MCF 10A (cell line): ENCODE results near the gene RNF123. TPM values are rescaled to one million over a fixed set of nuclear protein-coding genes. Genes with fewer than 3 reads are reported as not detected.

Source experiments
- BruUV-seq: library from RNA; stranded (reverse); fragments of 400-500 nt; replicated peaks from 2 replicates; lab custom pipeline; 2021; lab: Mats Ljungman, UMichigan
- CTCF ChIA-PET: fragments of 300-600 bp; sonication (Branson Sonifier 250); formaldehyde crosslinking; extraction: SDS; loops from one replicate; lab custom pipeline; 2021; ENCODE audit warnings: antibody characterized with exemption, inconsistent platforms; lab: Yijun Ruan, JAX
- POLR2A ChIA-PET: fragments of 300-600, 350-650 bp; sonication (Branson Sonifier 250); formaldehyde crosslinking; extraction: SDS; loops from one replicate; lab custom pipeline; 2020; ENCODE audit warnings: antibody characterized with exemption, inconsistent platforms; lab: Yijun Ruan, JAX
- DNase-seq: peaks from one replicate; pipeline ENCODE4 v3.0.0-alpha.2; 2018; ENCODE audit not compliant: unreplicated experiment
- H3K27ac Mint-ChIP-seq: one replicate; pipeline ENCODE4 v1.8.0; 2022; ENCODE audit warnings: mild to moderate bottlenecking, low read depth, mixed read lengths; ENCODE audit not compliant: unreplicated experiment
- H3K27me3 Mint-ChIP-seq: one replicate; pipeline ENCODE4 v1.8.0; 2022; ENCODE audit warnings: mixed read lengths; ENCODE audit not compliant: insufficient read depth, unreplicated experiment
- H3K36me3 Mint-ChIP-seq: one replicate; pipeline ENCODE4 v1.8.0; 2022; ENCODE audit warnings: mild to moderate bottlenecking, moderate library complexity, mixed read lengths; ENCODE audit not compliant: insufficient read depth, unreplicated experiment
- H3K4me1 Mint-ChIP-seq: one replicate; pipeline ENCODE4 v1.8.0; 2022; ENCODE audit warnings: mixed read lengths; ENCODE audit not compliant: insufficient read depth, unreplicated experiment
- H3K4me3 Mint-ChIP-seq: one replicate; pipeline ENCODE4 v1.8.0; 2022; ENCODE audit warnings: mild to moderate bottlenecking, moderate library complexity, mixed read lengths; ENCODE audit not compliant: unreplicated experiment
- H3K9me3 Mint-ChIP-seq: one replicate; pipeline ENCODE4 v1.8.0; 2022; ENCODE audit warnings: mixed read lengths; ENCODE audit not compliant: unreplicated experiment
- CTCF ChIP-seq: fragments of 200-600 bp; IDR thresholded peaks from one replicate; pipeline ENCODE4 v1.8.0; 2022; ENCODE audit warnings: antibody characterized with exemption, mild to moderate bottlenecking; ENCODE audit not compliant: unreplicated experiment
- intact Hi-C: fragments of 100-400 bp; cut with micrococcal nuclease; formaldehyde crosslinking; loops from 2 replicates; pipeline ENCODE4 v1.14.1; 2022
- total RNA-seq: library from RNA; stranded (reverse); gene quantifications from 2 replicates; pipeline ENCODE4 v1.2.3, GENCODE V29; 2022

The RNF123 gene
- total RNA-seq, 1 experiment from 2014 or later, result 48.6 TPM

GRCh38 chr3:49699281-49699979 is 10.1 kb downstream of the RNF123 start:
- intact Hi-C loops, result no loop called here
- no peaks in the 10 kb centered on the region for H3K27me3 Mint-ChIP-seq
- H3K4me1 Mint-ChIP-seq, result no peaks in the 10 kb centered on the region
- ChIA-PET POLR2A (no interaction called here), CTCF (interaction anchor here (0.8 to 1.7 kb wide), 3 partner anchors 108 to 266 kb away, joined by 3 to 4 read pairs (median 3); no protein-coding TSS in a partner anchor)
- H3K27ac Mint-ChIP-seq, result no peak overlapping the region
- H3K36me3 Mint-ChIP-seq, result peaks cover 7% of the 10 kb centered on the region
- H3K9me3 Mint-ChIP-seq, result no peaks in the 10 kb centered on the region
- TF ChIP-seq CTCF, result no peak
- BruUV-seq, result no TSS peak
- no peak overlapping the region for H3K4me3 Mint-ChIP-seq
- no peak for DNase-seq

DNA sequence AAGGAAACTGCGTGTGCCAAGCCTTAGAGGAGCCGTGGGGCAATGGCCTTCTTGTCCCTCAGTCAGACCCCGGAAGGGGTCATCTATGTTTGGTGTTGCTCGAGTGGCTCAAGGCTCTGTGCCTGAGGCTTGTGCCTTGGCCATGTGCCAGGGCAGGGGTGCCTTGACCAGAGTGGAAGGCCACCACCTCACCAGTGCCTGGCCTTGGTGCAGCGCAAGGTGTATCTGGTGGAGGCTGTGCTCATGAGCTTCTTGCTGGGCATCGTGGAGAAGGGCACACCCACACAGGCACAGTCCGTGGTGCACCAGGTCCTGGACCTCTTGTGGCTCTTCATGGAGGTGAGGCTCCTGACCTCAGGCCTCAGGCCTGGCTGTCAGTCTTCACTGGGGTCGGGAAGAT is 10.7 kb downstream of the RNF123 start:
- BruUV-seq, result no TSS peak
- Mint-ChIP-seq H3K4me3 (no peak overlapping the region), H3K27me3 (no peaks in the 10 kb centered on the region), H3K9me3 (no peaks in the 10 kb centered on the region), H3K27ac (no peak overlapping the region), H3K4me1 (no peaks in the 10 kb centered on the region), H3K36me3 (peaks cover 7% of the 10 kb centered on the region)
- intact Hi-C loops, result no loop called here
- no peak for TF ChIP-seq CTCF
- DNase-seq, result no peak
- POLR2A ChIA-PET, result no interaction called here
- CTCF ChIA-PET, result interaction anchor here (0.9 to 1.7 kb wide), 2 partner anchors 108 to 206 kb away, joined by 3 to 4 read pairs; no protein-coding TSS in a partner anchor

- H3K27ac Mint-ChIP-seq, result no peak overlapping the region
- DNase-seq, result no peak
- no peaks in the 10 kb centered on the region for H3K27me3 Mint-ChIP-seq
- TF ChIP-seq CTCF, result peak; percentile 13
- no peak overlapping the region for H3K4me3 Mint-ChIP-seq
- intact Hi-C loops, result no loop called here
- POLR2A ChIA-PET, result interaction anchor here (1.8 kb wide), 1 partner anchor 23 kb away, joined by 4 read pairs; the partner anchor contains the start of gene GMPPB
- no TSS peak for BruUV-seq
- CTCF ChIA-PET, result interaction anchor here (0.7 to 2.4 kb wide), 9 partner anchors 9 to 731 kb away, joined by 3 to 15 read pairs (median 3); partner anchors contain the start of gene IP6K1
- no peaks in the 10 kb centered on the region for H3K9me3 Mint-ChIP-seq
- no peaks in the 10 kb centered on the region for H3K4me1 Mint-ChIP-seq
- peaks cover 7% of the 10 kb centered on the region for H3K36me3 Mint-ChIP-seq
Measured at GRCh38 chr3:49700453-49701128, 11.2 kb downstream of the RNF123 start.

- POLR2A ChIA-PET, result interaction anchor here (1.8 kb wide), 1 partner anchor 22 kb away, joined by 4 read pairs; the partner anchor contains the start of gene GMPPB
- peaks cover 4% of the 10 kb centered on the region for H3K36me3 Mint-ChIP-seq
- no peak for DNase-seq
- intact Hi-C loops, result no loop called here
- no peak overlapping the region for H3K27ac Mint-ChIP-seq
- no peak overlapping the region for H3K4me3 Mint-ChIP-seq
- no peaks in the 10 kb centered on the region for H3K9me3 Mint-ChIP-seq
- no TSS peak for BruUV-seq
- CTCF ChIA-PET, result interaction anchor here (0.6 to 2.4 kb wide), 15 partner anchors 9 to 732 kb away, joined by 3 to 15 read pairs (median 3); partner anchors contain the start of gene IP6K1
- no peaks in the 10 kb centered on the region for H3K4me1 Mint-ChIP-seq
- no peaks in the 10 kb centered on the region for H3K27me3 Mint-ChIP-seq
- no peak for TF ChIP-seq CTCF
Measured at GRCh38 chr3:49701388-49702077, 12.2 kb downstream of the RNF123 start.
